Gastroesophageal sphincter (tissue), 4 donors: ENCODE data around the gene LILRA2. TPM values are rescaled to one million over a fixed set of nuclear protein-coding genes. Genes with fewer than 3 reads are reported as not detected.

Experiments
- ATAC-seq: fragments of 150-250 bp; one replicate; pipeline ENCODE4 v1.9.1; 2016; ENCODE audit warnings: mild to moderate bottlenecking, moderate library complexity
- H3K27ac ChIP-seq, 4 donors: fragments of 200-600 bp; sonication (generic) in 3 of 4; 1 replicate in 3 of 4; 2 replicates in 1 of 4; pipeline ENCODE4 v1.5.1; 2016 to 2019
- H3K27me3 ChIP-seq: fragments of 200-600 bp; sonication (generic); one replicate; pipeline ENCODE4 v1.5.1; 2019
- H3K36me3 ChIP-seq, 2 donors: fragments of 200-600 bp; sonication (generic); one replicate each; pipeline ENCODE4 v1.5.1; 2019; ENCODE audit warnings: control low read depth in 1 of 2
- H3K4me1 ChIP-seq, 3 donors: fragments of 200-600 bp; sonication (generic); 1 replicate in 2 of 3; 2 replicates in 1 of 3; pipeline ENCODE4 v1.5.1; 2016 to 2019; ENCODE audit warnings: control low read depth in 2 of 3
- H3K4me3 ChIP-seq, 2 donors: fragments of 200-600 bp; sonication (generic); one replicate each; pipeline ENCODE4 v1.5.1; 2019; ENCODE audit warnings: mild to moderate bottlenecking in 1 of 2, moderate library complexity in 1 of 2
- H3K9me3 ChIP-seq, 3 donors: fragments of 200-600 bp; sonication (generic); one replicate each; pipeline ENCODE4 v1.5.1; 2017 to 2019; ENCODE audit warnings: control low read depth in 2 of 3
- CTCF ChIP-seq, 4 experiments: fragments of 200-600 bp in 2 of 4; fragments of 450-650 bp in 2 of 4; sonication (generic) in 1 of 4; IDR thresholded peaks; one replicate each; pipeline ENCODE4 v1.5.1; 2017 to 2019; ENCODE audit warnings: antibody characterized with exemption in 4 of 4, mild to moderate bottlenecking in 2 of 4, moderate library complexity in 2 of 4
- EP300 ChIP-seq: sonication (generic); formaldehyde crosslinking; IDR thresholded peaks from one replicate; pipeline ENCODE4 v1.6.1; 2017; ENCODE audit warnings: antibody characterized with exemption, mild to moderate bottlenecking
- POLR2A ChIP-seq, 2 donors: fragments of 450-650 bp; IDR thresholded peaks; one replicate each; pipeline ENCODE4 v1.6.1; 2017; ENCODE audit warnings: antibody characterized with exemption in 2 of 2, mild to moderate bottlenecking in 2 of 2, moderate library complexity in 1 of 2
- POLR2AphosphoS5 ChIP-seq: sonication (generic); formaldehyde crosslinking; IDR thresholded peaks from one replicate; pipeline ENCODE4 v1.6.1; 2017; ENCODE audit warnings: antibody characterized with exemption
- WGBS, 2 donors: methylation state at CpG; one replicate each; pipeline ENCODE4 v1.1.5; 2018; ENCODE audit warnings: low coverage in 1 of 2; 5-methylcytosine and 5-hydroxymethylcytosine counted together
- total RNA-seq, 4 donors: library from RNA; depleted of rRNA; stranded (reverse); fragments of >200 nt; gene quantifications; one replicate each; pipeline ENCODE4 v1.1.0, GENCODE V29; 2016

The LILRA2 gene
- total RNA-seq, 4 donors from 2014 or later = 0.47 to 2.4 (median 1.5) TPM

GRCh38 chr19:54606230-54606629 lies 32.6 kb downstream of the LILRA2 start:
- WGBS, 2 donors = 38 to 50% methylated on average over 1 to 2 of the region's 4 CpGs
- Histone ChIP-seq H3K36me3 (no peaks in the 10 kb centered on the region), H3K27ac (no peak overlapping the region), H3K4me3 (no peak overlapping the region), H3K9me3 (peaks cover 0 to 47% (median 0%) of the 10 kb centered on the region in 3 donors), H3K27me3 (peaks cover 30% of the 10 kb centered on the region), H3K4me1 (no peaks in the 10 kb centered on the region)
- ATAC-seq = no peak
- TF ChIP-seq EP300 = no peak
- TF ChIP-seq POLR2A (IDR thresholded peaks at IDR 0.05) = no peak
- TF ChIP-seq POLR2AphosphoS5 = no peak
- TF ChIP-seq CTCF (IDR thresholded peaks at IDR 0.05) = no peak

GRCh38 chr19:54606891-54607784 lies 33.5 kb downstream of the LILRA2 start:
- Histone ChIP-seq H3K27me3 (peaks cover 30% of the 10 kb centered on the region), H3K27ac (no peak overlapping the region), H3K9me3 (peaks cover 0 to 50% (median 0%) of the 10 kb centered on the region in 3 donors), H3K4me1 (no peaks in the 10 kb centered on the region), H3K36me3 (no peaks in the 10 kb centered on the region), H3K4me3 (no peak overlapping the region)
- TF ChIP-seq POLR2AphosphoS5 = no peak
- no peak for TF ChIP-seq POLR2A (IDR thresholded peaks at IDR 0.05)
- no peak for TF ChIP-seq CTCF (IDR thresholded peaks at IDR 0.05)
- no peak for TF ChIP-seq EP300
- 66 to 80% methylated on average over 6 to 12 of the region's 16 CpGs for WGBS, 2 donors
- ATAC-seq = no peak

- no peak for TF ChIP-seq POLR2A (IDR thresholded peaks at IDR 0.05)
- no peak for TF ChIP-seq POLR2AphosphoS5
- TF ChIP-seq EP300 = no peak
- TF ChIP-seq CTCF (IDR thresholded peaks at IDR 0.05) = no peak
Measured at GRCh38 chr19:54607785-54608150, 34.2 kb downstream of the LILRA2 start.

GRCh38 chr19:54608205-54608604 lies 34.6 kb downstream of the LILRA2 start:
- H3K27ac ChIP-seq = no peak overlapping the region
- peaks cover 30% of the 10 kb centered on the region for H3K27me3 ChIP-seq
- no peaks in the 10 kb centered on the region for H3K4me1 ChIP-seq
- ATAC-seq = no peak
- WGBS, 2 donors = 0 to 75% methylated on average over 1 of the region's 7 CpGs
- TF ChIP-seq EP300 (no peak), POLR2AphosphoS5 (no peak), POLR2A (IDR thresholded peaks at IDR 0.05) (no peak), CTCF (IDR thresholded peaks at IDR 0.05) (no peak)
- H3K9me3 ChIP-seq = peaks cover 0 to 50% (median 0%) of the 10 kb centered on the region in 3 donors
- H3K4me3 ChIP-seq = no peak overlapping the region
- no peaks in the 10 kb centered on the region for H3K36me3 ChIP-seq

More at GRCh38 chr19:54607785-54608150, 34.2 kb downstream of the LILRA2 start:
- H3K4me3 ChIP-seq = no peak overlapping the region
- H3K9me3 ChIP-seq = peaks cover 0 to 50% (median 0%) of the 10 kb centered on the region in 3 donors
- no peak overlapping the region for H3K27ac ChIP-seq
- H3K36me3 ChIP-seq = no peaks in the 10 kb centered on the region
- no CpG with 5 or more reads among the region's 5 CpGs for WGBS, 2 donors
- no peak for ATAC-seq
- H3K27me3 ChIP-seq = peaks cover 30% of the 10 kb centered on the region
- no peaks in the 10 kb centered on the region for H3K4me1 ChIP-seq

GRCh38 chr19:54608792-54609191 lies 35.2 kb downstream of the LILRA2 start:
- H3K27ac ChIP-seq = no peak overlapping the region
- peaks cover 0 to 50% (median 0%) of the 10 kb centered on the region in 3 donors for H3K9me3 ChIP-seq
- 62% methylated on average over 9 of the region's 15 CpGs; no CpG with 5 or more reads in 1 of the 2 donors for WGBS, 2 donors
- no peak overlapping the region for H3K4me3 ChIP-seq
- ATAC-seq = no peak
- no peaks in the 10 kb centered on the region for H3K4me1 ChIP-seq
- TF ChIP-seq POLR2AphosphoS5 (no peak), CTCF (IDR thresholded peaks at IDR 0.05) (no peak), EP300 (no peak), POLR2A (IDR thresholded peaks at IDR 0.05) (no peak)
- peaks cover 30% of the 10 kb centered on the region for H3K27me3 ChIP-seq
- H3K36me3 ChIP-seq = no peaks in the 10 kb centered on the region
